Endothelial cell of umbilical vein (primary cell): Measurements from ENCODE around the gene TMSB10.

Experiments used
- CTCF ChIP-seq, 2 donors: IDR thresholded peaks; 1 replicate in 1 of 2; 2 replicates in 1 of 2; pipeline ENCODE4 v1.5.1; 2011; ENCODE audit warnings: low read length in 2 of 2, mild to moderate bottlenecking in 2 of 2, moderate library complexity in 2 of 2, control low read depth in 1 of 2, inconsistent platforms in 1 of 2, low read depth in 1 of 2; ENCODE audit not compliant: insufficient read depth in 1 of 2; ENCODE audit errors: extremely low read depth in 1 of 2
- EZH2 ChIP-seq: IDR thresholded peaks from 2 replicates; pipeline ENCODE4 v1.6.1; 2012; ENCODE audit warnings: borderline replicate concordance, low read depth, mild to moderate bottlenecking, moderate library complexity, low read length, inconsistent platforms; ENCODE audit not compliant: severe bottlenecking
- FOS ChIP-seq: IDR thresholded peaks from 2 replicates; pipeline ENCODE4 v1.6.1; 2011; ENCODE audit warnings: mild to moderate bottlenecking, low read length, moderate library complexity, borderline replicate concordance; ENCODE audit not compliant: insufficient read depth
- GATA2 ChIP-seq: IDR thresholded peaks from 2 replicates; pipeline ENCODE4 v1.7.0; 2011; ENCODE audit warnings: low read depth, mild to moderate bottlenecking, moderate library complexity, mixed read lengths, low read length; ENCODE audit not compliant: insufficient read length, insufficient read depth
- JUN ChIP-seq: IDR thresholded peaks from 2 replicates; pipeline ENCODE4 v1.6.1; 2011; ENCODE audit warnings: borderline replicate concordance, low read depth; ENCODE audit not compliant: insufficient read length, insufficient read depth
- MAX ChIP-seq: IDR thresholded peaks from 2 replicates; pipeline ENCODE4 v1.6.1; 2011; ENCODE audit not compliant: insufficient read depth, insufficient read length
- MYC ChIP-seq: IDR thresholded peaks from one replicate; pipeline ENCODE4 v1.6.1; 2011; ENCODE audit warnings: mild to moderate bottlenecking, low read depth, low read length
- POLR2A ChIP-seq: IDR thresholded peaks from 2 replicates; pipeline ENCODE4 v1.6.1; 2012; ENCODE audit warnings: low read depth, mild to moderate bottlenecking, control low read depth, low read length
- POLR2AphosphoS5 ChIP-seq: IDR thresholded peaks from 2 replicates; pipeline ENCODE4 v1.6.1; 2012; ENCODE audit warnings: low read depth, mild to moderate bottlenecking, control low read depth, low read length, moderate library complexity; ENCODE audit not compliant: insufficient read depth

DNA sequence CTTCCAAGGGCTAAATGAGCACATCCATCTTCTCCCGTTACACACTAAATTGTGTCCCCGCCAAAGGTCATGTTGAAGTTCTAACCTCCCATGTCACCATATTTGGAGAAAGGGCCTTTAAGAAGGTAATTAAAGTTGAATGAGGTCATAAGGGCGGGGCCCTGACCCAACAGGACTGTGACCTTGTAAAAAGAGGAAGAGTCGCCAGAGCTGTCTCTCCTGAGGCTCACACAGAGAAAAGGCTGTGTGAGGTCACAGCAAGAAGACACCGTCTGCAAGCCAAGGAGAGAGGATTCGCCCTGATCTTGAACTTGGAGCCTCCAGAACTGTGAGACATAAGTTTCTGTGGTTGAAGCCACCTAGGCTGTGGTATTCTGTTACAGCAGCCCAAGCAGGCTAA, 48.7 kb upstream of the TMSB10 start:
- no peak for TF ChIP-seq CTCF (IDR thresholded peaks at IDR 0.05; ENCODE audit: extremely low read depth in 1 of 2, insufficient read depth in 1 of 2, low read depth in 1 of 2, low read length in 2 of 2)
- no peak for TF ChIP-seq POLR2AphosphoS5
- no peak for TF ChIP-seq POLR2A
- TF ChIP-seq FOS, result no peak
- TF ChIP-seq MAX, result no peak
- TF ChIP-seq MYC, result no peak
- TF ChIP-seq EZH2, result no peak
- TF ChIP-seq GATA2, result no peak
- no peak for TF ChIP-seq JUN
